GM19351 (cell line): ENCODE measurements around the gene NR0B2.

ENCODE experiments used
- ATAC-seq: cut with Tn5 transposase; IDR thresholded peaks from one replicate; pipeline ENCODE4 v1.9.1; 2021; ENCODE audit warnings: mild to moderate bottlenecking, moderate library complexity; ENCODE audit not compliant: unreplicated experiment

The NR0B2 gene

GRCh38 chr1:26938004-26938658, 24.4 kb upstream of the NR0B2 start:
- ATAC-seq, result no peak

- no peak for ATAC-seq
Measured at GRCh38 chr1:26936823-26937222, 23.0 kb upstream of the NR0B2 start.

GRCh38 chr1:26932531-26932930, 18.8 kb upstream of the NR0B2 start:
- no peak for ATAC-seq

GRCh38 chr1:26923711-26924110, 9.9 kb upstream of the NR0B2 start:
- ATAC-seq, result no peak

GRCh38 chr1:26922901-26923300, 9.1 kb upstream of the NR0B2 start:
- ATAC-seq, result no peak

GRCh38 chr1:26922431-26922729, 8.6 kb upstream of the NR0B2 start:
- ATAC-seq, result no peak

- peak; percentile 96 for ATAC-seq
Measured at GRCh38 chr1:26921540-26922430, 8.0 kb upstream of the NR0B2 start, which contains the start of gene NUDC. TSS of gene NUDC (plus strand) at chr1:26921743. CDS start at chr1:26921849, 106 bp downstream.

GRCh38 chr1:26921126-26921539, 7.4 kb upstream of the NR0B2 start:
- ATAC-seq, result no peak

GRCh38 chr1:26915204-26915842, 1.5 kb upstream of the NR0B2 start:
- no peak for ATAC-seq

- ATAC-seq, result no peak
Measured at GRCh38 chr1:26913389-26913753, 404 bp downstream of the NR0B2 start.

GRCh38 chr1:26912147-26912490, 1.7 kb downstream of the NR0B2 start:
- ATAC-seq, result no peak

GRCh38 chr1:26911399-26912146, 2.2 kb downstream of the NR0B2 start:
- no peak for ATAC-seq

GRCh38 chr1:26910343-26911160, 3.2 kb downstream of the NR0B2 start:
- ATAC-seq, result no peak

- no peak for ATAC-seq
Measured at GRCh38 chr1:26909951-26910342, 3.8 kb downstream of the NR0B2 start.

- ATAC-seq, result no peak
Measured at GRCh38 chr1:26907071-26907917, 6.5 kb downstream of the NR0B2 start.

GRCh38 chr1:26900815-26901511, 12.8 kb downstream of the NR0B2 start:
- no peak for ATAC-seq

- ATAC-seq, result no peak
Measured at GRCh38 chr1:26900001-26900814, 13.6 kb downstream of the NR0B2 start, which contains the start of gene GPATCH3. TSS of gene GPATCH3 (minus strand) at chr1:26900467. CDS start at chr1:26900442, 25 bp downstream.

GRCh38 chr1:26897351-26897750, 16.4 kb downstream of the NR0B2 start:
- no peak for ATAC-seq
